ENCODE measurements around the gene POLDIP2. TPM values are rescaled to one million over a fixed set of nuclear protein-coding genes. Genes with fewer than 3 reads are reported as not detected.

POLDIP2 gene
- total and polyA plus RNA-seq, 2 of the 13 experiments (the other 11 are each of a cell fraction or from before 2014, with no cell fraction given) = 85.9 to 114 TPM

DNA sequence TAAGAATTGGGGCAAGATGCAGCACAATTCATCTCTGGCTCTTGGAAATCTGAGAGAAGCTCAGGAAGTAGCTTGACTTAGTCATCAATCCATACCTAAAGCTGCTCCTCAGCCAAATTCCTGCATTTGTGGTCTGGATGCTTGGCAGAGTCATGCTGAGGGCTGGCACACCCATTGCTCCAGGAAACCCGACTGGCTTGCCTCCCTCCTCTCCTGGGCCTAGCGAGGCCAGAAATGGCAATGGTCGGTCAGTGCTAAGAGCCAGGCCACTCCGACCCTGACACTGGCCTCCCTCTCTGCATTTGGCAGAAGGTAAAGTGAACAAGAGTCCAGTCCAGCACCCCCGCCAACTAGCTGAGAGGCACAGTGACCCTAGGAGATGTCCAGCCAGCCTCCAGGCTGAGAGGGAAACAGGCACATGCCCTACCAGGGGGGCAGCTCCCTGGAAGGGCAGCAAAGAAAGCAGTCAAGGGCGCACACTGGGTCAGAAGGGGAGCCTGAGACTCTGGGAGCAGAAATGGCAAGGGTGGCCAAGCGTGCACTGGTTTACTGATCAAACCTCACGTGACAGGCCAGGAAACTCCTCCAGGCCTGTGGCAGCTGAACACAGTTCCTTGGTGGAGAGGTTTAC, 10.0 kb downstream of the POLDIP2 start (continued):
- TF ChIP-seq, protein P1, sequence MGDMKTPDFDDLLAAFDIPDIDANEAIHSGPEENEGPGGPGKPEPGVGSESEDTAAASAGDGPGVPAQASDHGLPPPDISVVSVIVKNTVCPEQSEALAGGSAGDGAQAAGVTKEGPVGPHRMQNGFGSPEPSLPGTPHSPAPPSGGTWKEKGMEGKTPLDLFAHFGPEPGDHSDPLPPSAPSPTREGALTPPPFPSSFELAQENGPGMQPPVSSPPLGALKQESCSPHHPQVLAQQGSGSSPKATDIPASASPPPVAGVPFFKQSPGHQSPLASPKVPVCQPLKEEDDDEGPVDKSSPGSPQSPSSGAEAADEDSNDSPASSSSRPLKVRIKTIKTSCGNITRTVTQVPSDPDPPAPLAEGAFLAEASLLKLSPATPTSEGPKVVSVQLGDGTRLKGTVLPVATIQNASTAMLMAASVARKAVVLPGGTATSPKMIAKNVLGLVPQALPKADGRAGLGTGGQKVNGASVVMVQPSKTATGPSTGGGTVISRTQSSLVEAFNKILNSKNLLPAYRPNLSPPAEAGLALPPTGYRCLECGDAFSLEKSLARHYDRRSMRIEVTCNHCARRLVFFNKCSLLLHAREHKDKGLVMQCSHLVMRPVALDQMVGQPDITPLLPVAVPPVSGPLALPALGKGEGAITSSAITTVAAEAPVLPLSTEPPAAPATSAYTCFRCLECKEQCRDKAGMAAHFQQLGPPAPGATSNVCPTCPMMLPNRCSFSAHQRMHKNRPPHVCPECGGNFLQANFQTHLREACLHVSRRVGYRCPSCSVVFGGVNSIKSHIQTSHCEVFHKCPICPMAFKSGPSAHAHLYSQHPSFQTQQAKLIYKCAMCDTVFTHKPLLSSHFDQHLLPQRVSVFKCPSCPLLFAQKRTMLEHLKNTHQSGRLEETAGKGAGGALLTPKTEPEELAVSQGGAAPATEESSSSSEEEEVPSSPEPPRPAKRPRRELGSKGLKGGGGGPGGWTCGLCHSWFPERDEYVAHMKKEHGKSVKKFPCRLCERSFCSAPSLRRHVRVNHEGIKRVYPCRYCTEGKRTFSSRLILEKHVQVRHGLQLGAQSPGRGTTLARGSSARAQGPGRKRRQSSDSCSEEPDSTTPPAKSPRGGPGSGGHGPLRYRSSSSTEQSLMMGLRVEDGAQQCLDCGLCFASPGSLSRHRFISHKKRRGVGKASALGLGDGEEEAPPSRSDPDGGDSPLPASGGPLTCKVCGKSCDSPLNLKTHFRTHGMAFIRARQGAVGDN (CRISPR knock-in tag; IDR thresholded peaks at IDR 0.05) = peak; percentile 59
- TF ChIP-seq, protein P2, sequence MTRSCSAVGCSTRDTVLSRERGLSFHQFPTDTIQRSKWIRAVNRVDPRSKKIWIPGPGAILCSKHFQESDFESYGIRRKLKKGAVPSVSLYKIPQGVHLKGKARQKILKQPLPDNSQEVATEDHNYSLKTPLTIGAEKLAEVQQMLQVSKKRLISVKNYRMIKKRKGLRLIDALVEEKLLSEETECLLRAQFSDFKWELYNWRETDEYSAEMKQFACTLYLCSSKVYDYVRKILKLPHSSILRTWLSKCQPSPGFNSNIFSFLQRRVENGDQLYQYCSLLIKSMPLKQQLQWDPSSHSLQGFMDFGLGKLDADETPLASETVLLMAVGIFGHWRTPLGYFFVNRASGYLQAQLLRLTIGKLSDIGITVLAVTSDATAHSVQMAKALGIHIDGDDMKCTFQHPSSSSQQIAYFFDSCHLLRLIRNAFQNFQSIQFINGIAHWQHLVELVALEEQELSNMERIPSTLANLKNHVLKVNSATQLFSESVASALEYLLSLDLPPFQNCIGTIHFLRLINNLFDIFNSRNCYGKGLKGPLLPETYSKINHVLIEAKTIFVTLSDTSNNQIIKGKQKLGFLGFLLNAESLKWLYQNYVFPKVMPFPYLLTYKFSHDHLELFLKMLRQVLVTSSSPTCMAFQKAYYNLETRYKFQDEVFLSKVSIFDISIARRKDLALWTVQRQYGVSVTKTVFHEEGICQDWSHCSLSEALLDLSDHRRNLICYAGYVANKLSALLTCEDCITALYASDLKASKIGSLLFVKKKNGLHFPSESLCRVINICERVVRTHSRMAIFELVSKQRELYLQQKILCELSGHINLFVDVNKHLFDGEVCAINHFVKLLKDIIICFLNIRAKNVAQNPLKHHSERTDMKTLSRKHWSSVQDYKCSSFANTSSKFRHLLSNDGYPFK (CRISPR knock-in tag; IDR thresholded peaks at IDR 0.05; ENCODE audit: borderline replicate concordance) = peak; percentile 16; the same call in 1 of the 2 replicates
- no peak; the same call in 1 of the 2 replicates for TF ChIP-seq HDAC1 (CRISPR knock-in tag; IDR thresholded peaks at IDR 0.05)
- TF ChIP-seq, protein P3, sequence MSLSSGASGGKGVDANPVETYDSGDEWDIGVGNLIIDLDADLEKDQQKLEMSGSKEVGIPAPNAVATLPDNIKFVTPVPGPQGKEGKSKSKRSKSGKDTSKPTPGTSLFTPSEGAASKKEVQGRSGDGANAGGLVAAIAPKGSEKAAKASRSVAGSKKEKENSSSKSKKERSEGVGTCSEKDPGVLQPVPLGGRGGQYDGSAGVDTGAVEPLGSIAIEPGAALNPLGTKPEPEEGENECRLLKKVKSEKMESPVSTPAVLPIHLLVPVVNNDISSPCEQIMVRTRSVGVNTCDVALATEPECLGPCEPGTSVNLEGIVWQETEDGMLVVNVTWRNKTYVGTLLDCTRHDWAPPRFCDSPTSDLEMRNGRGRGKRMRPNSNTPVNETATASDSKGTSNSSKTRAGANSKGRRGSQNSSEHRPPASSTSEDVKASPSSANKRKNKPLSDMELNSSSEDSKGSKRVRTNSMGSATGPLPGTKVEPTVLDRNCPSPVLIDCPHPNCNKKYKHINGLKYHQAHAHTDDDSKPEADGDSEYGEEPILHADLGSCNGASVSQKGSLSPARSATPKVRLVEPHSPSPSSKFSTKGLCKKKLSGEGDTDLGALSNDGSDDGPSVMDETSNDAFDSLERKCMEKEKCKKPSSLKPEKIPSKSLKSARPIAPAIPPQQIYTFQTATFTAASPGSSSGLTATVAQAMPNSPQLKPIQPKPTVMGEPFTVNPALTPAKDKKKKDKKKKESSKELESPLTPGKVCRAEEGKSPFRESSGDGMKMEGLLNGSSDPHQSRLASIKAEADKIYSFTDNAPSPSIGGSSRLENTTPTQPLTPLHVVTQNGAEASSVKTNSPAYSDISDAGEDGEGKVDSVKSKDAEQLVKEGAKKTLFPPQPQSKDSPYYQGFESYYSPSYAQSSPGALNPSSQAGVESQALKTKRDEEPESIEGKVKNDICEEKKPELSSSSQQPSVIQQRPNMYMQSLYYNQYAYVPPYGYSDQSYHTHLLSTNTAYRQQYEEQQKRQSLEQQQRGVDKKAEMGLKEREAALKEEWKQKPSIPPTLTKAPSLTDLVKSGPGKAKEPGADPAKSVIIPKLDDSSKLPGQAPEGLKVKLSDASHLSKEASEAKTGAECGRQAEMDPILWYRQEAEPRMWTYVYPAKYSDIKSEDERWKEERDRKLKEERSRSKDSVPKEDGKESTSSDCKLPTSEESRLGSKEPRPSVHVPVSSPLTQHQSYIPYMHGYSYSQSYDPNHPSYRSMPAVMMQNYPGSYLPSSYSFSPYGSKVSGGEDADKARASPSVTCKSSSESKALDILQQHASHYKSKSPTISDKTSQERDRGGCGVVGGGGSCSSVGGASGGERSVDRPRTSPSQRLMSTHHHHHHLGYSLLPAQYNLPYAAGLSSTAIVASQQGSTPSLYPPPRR (CRISPR knock-in tag; IDR thresholded peaks at IDR 0.05; ENCODE audit: borderline replicate concordance) = peak; percentile 3; the same call in 1 of the 2 replicates
- TF ChIP-seq ZNF563 (CRISPR knock-in tag; IDR thresholded peaks at IDR 0.05) = 0 out of 2 replicates have a peak, but pooled peaks have one; percentile 11
- TF ChIP-seq, protein P4, sequence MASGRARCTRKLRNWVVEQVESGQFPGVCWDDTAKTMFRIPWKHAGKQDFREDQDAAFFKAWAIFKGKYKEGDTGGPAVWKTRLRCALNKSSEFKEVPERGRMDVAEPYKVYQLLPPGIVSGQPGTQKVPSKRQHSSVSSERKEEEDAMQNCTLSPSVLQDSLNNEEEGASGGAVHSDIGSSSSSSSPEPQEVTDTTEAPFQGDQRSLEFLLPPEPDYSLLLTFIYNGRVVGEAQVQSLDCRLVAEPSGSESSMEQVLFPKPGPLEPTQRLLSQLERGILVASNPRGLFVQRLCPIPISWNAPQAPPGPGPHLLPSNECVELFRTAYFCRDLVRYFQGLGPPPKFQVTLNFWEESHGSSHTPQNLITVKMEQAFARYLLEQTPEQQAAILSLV (CRISPR knock-in tag; IDR thresholded peaks at IDR 0.05; ENCODE audit: borderline replicate concordance) = no peak
- TF ChIP-seq, protein P5, sequence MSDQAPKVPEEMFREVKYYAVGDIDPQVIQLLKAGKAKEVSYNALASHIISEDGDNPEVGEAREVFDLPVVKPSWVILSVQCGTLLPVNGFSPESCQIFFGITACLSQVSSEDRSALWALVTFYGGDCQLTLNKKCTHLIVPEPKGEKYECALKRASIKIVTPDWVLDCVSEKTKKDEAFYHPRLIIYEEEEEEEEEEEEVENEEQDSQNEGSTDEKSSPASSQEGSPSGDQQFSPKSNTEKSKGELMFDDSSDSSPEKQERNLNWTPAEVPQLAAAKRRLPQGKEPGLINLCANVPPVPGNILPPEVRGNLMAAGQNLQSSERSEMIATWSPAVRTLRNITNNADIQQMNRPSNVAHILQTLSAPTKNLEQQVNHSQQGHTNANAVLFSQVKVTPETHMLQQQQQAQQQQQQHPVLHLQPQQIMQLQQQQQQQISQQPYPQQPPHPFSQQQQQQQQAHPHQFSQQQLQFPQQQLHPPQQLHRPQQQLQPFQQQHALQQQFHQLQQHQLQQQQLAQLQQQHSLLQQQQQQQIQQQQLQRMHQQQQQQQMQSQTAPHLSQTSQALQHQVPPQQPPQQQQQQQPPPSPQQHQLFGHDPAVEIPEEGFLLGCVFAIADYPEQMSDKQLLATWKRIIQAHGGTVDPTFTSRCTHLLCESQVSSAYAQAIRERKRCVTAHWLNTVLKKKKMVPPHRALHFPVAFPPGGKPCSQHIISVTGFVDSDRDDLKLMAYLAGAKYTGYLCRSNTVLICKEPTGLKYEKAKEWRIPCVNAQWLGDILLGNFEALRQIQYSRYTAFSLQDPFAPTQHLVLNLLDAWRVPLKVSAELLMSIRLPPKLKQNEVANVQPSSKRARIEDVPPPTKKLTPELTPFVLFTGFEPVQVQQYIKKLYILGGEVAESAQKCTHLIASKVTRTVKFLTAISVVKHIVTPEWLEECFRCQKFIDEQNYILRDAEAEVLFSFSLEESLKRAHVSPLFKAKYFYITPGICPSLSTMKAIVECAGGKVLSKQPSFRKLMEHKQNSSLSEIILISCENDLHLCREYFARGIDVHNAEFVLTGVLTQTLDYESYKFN (CRISPR knock-in tag; conservative IDR thresholded peaks at IDR 0.05) = no peak
- no peak for TF ChIP-seq NFYB (CRISPR knock-in tag; IDR thresholded peaks at IDR 0.05)
- TF ChIP-seq ELF4 (CRISPR knock-in tag; IDR thresholded peaks at IDR 0.05; ENCODE audit: borderline replicate concordance) = no peak
- TF ChIP-seq ZNF451 (CRISPR knock-in tag; IDR thresholded peaks at IDR 0.05) = 0 out of 2 replicates have a peak, but pooled peaks have one; percentile 65
